ENCODE data around the gene CARMIL1. TPM values are rescaled to one million over a fixed set of nuclear protein-coding genes. Genes with fewer than 3 reads are reported as not detected.

CARMIL1 gene
- total and polyA plus RNA-seq, 10 of the 15 experiments (the other 5 are each of a cell fraction or from before 2014, with no cell fraction given), result 6.4 to 18.1 (median 10.3) TPM

- Histone ChIP-seq H3K4me1 (ENCODE audit: control insufficient read depth, insufficient read depth, low read length) (no peaks in the 10 kb centered on the region), H3K4me2 (ENCODE audit: control insufficient read depth, insufficient read depth) (no peak overlapping the region), H3K36me3 (ENCODE audit: control insufficient read depth in 2 of 2, insufficient read depth in 2 of 2, low read length in 1 of 2) (no peaks in the 10 kb centered on the region), H3K27me3 (replicated peaks in 1 of 2; ENCODE audit: control insufficient read depth in 2 of 2, insufficient read depth in 2 of 2, low read length in 1 of 2) (no peaks in the 10 kb centered on the region), H3K27ac (ENCODE audit: control insufficient read depth, insufficient read depth) (no peak overlapping the region), H2AFZ (ENCODE audit: control insufficient read depth, low read depth, low read length) (no peak overlapping the region), H3K79me2 (ENCODE audit: control insufficient read depth, insufficient read depth, low read length) (no peaks in the 10 kb centered on the region), H3K9me3 (replicated peaks; ENCODE audit: control insufficient read depth, insufficient read depth, low read length) (no peaks in the 10 kb centered on the region), H3K9ac (ENCODE audit: control insufficient read depth, insufficient read depth, low read length) (no peak overlapping the region), H4K20me1 (ENCODE audit: control insufficient read depth, insufficient read depth) (no peaks in the 10 kb centered on the region), H3K4me3 (no peak overlapping the region)
- DNase-seq (ENCODE audit: low read depth, low spot score), result no peak
- no peak for TF ChIP-seq SMARCA5 (IDR thresholded peaks at IDR 0.05)
- TF ChIP-seq SIX5 (IDR thresholded peaks at IDR 0.05; ENCODE audit: low read depth, low read length, severe bottlenecking), result no peak
- TF ChIP-seq RELB (IDR thresholded peaks at IDR 0.05; ENCODE audit: low read depth), result no peak
- 0 out of 2 replicates have a peak, but pooled peaks have one; percentile 24 for TF ChIP-seq ATF7 (IDR thresholded peaks at IDR 0.05; ENCODE audit: low read depth)
- no peak for TF ChIP-seq BACH1 (IDR thresholded peaks at IDR 0.05; ENCODE audit: borderline replicate concordance)
- SMC1A ChIA-PET (ENCODE audit: uncharacterized antibody, unreplicated experiment), result interaction anchor here (0.6 to 2.1 kb wide), 12 partner anchors 8 to 150 kb away, joined by 3 to 8 read pairs (median 3); no protein-coding TSS in a partner anchor
- intact Hi-C loops (cut with micrococcal nuclease; ENCODE audit: unreplicated experiment), result no loop called here
- in situ Hi-C loops (cut with MboI), result no loop called here
- POLR2A ChIA-PET, result interaction anchor here (1.0 kb wide), 1 partner anchor 11 kb away, joined by 3 read pairs; no protein-coding TSS in a partner anchor
- FAIRE-seq, result no peak
- BruUV-seq (replicated peaks), result no TSS peak
- 0% methylated on average over 1 of the region's 1 CpG for WGBS (ENCODE audit: insufficient coverage, insufficient replicate concordance, low lambda C conversion rate, missing lambda C conversion rate)
- no peak for ATAC-seq
- CTCF ChIA-PET, result interaction anchor here (0.7 to 1.6 kb wide), 5 partner anchors 9 to 64 kb away, joined by 3 to 4 read pairs (median 3); no protein-coding TSS in a partner anchor
- RAD21 ChIA-PET (ENCODE audit: unreplicated experiment), result interaction anchor here (0.9 to 2.2 kb wide), 2 partner anchors 24 to 61 kb away, joined by 3 to 6 read pairs; no protein-coding TSS in a partner anchor
Observed at GRCh38 chr6:25428758-25429317, 149.7 kb downstream of the CARMIL1 start.
